NCI-H226 (cell line): Measurements from ENCODE around the gene PAK1IP1.
A peak's percentile ranks its signal among the peaks of the same experiment; 100 is the strongest.
"Not testable (repeated sequence)": the region's sequence is repeated elsewhere in the genome, so short reads cannot be mapped to it uniquely, and the experiment has no call there.

ENCODE experiments used
- DNase-seq: peaks from one replicate; pipeline ENCODE4 v3.0.0-alpha.2; 2015

PAK1IP1 gene

GRCh38 chr6:10694302-10695085, at the start of gene PAK1IP1, which contains the start of gene C6orf52:
TSS of gene PAK1IP1 (plus strand) at chr6:10694972. CDS start at chr6:10694986, 14 bp downstream.
TSS of gene C6orf52 (minus strand) at chr6:10694616. CDS start at chr6:10687550, 7,066 bp downstream.
- peak; percentile 92 for DNase-seq

GRCh38 chr6:10655508-10656055, 39.2 kb upstream of the PAK1IP1 start:
- no peak for DNase-seq

- DNase-seq = no peak
Measured at GRCh38 chr6:10658910-10659698, 35.7 kb upstream of the PAK1IP1 start.

GRCh38 chr6:10659699-10660348, 34.9 kb upstream of the PAK1IP1 start:
- no peak for DNase-seq

- DNase-seq = not testable (repeated sequence)
Measured at GRCh38 chr6:10660431-10661191, 34.2 kb upstream of the PAK1IP1 start.

- no peak for DNase-seq
Measured at GRCh38 chr6:10662207-10662606, 32.6 kb upstream of the PAK1IP1 start.

- no peak for DNase-seq
Measured at GRCh38 chr6:10662742-10663141, 32.0 kb upstream of the PAK1IP1 start.

GRCh38 chr6:10665595-10665994, 29.2 kb upstream of the PAK1IP1 start:
- DNase-seq = not testable (repeated sequence)

GRCh38 chr6:10668126-10668917, 26.4 kb upstream of the PAK1IP1 start:
- DNase-seq = no peak

GRCh38 chr6:10676403-10676802, 18.4 kb upstream of the PAK1IP1 start:
- no peak for DNase-seq

GRCh38 chr6:10678456-10678855, 16.3 kb upstream of the PAK1IP1 start:
- no peak for DNase-seq

- no peak for DNase-seq
Measured at GRCh38 chr6:10681795-10682194, 13.0 kb upstream of the PAK1IP1 start.

GRCh38 chr6:10682355-10682988, 12.3 kb upstream of the PAK1IP1 start:
- no peak for DNase-seq

- no peak for DNase-seq
Measured at GRCh38 chr6:10684618-10685017, 10.2 kb upstream of the PAK1IP1 start.

GRCh38 chr6:10685092-10685915, 9.5 kb upstream of the PAK1IP1 start:
- no peak for DNase-seq

GRCh38 chr6:10686901-10687300, 7.9 kb upstream of the PAK1IP1 start:
- no peak for DNase-seq

- no peak for DNase-seq
Measured at GRCh38 chr6:10687582-10687981, 7.2 kb upstream of the PAK1IP1 start.

- DNase-seq = no peak
Measured at GRCh38 chr6:10690651-10691445, 3.9 kb upstream of the PAK1IP1 start.

GRCh38 chr6:10692965-10693538, 1.7 kb upstream of the PAK1IP1 start:
- no peak for DNase-seq
